Activated T-helper 1 cell treated with Interleukin-2 at 50 U/mL for 16 hours (primary cell): ENCODE results near the gene CYP26B1.

ENCODE experiments used
- DNase-seq: peaks from one replicate; pipeline ENCODE4 v3.0.0-alpha.2; 2020; ENCODE audit warnings: low read depth

Gene CYP26B1

GRCh38 chr2:72129681-72130340 is 17.9 kb downstream of the CYP26B1 start:
- no peak for DNase-seq

GRCh38 chr2:72128843-72129227 is 18.8 kb downstream of the CYP26B1 start:
- DNase-seq = no peak

GRCh38 chr2:72128059-72128842 is 19.4 kb downstream of the CYP26B1 start:
- DNase-seq = no peak

GRCh38 chr2:72127401-72128058 is 20.1 kb downstream of the CYP26B1 start:
- DNase-seq = no peak

GRCh38 chr2:72126186-72127100 is 21.2 kb downstream of the CYP26B1 start:
- DNase-seq = no peak

- no peak for DNase-seq
Measured at GRCh38 chr2:72124376-72124775, 23.3 kb downstream of the CYP26B1 start.

- no peak for DNase-seq
Measured at GRCh38 chr2:72121153-72121552, 26.5 kb downstream of the CYP26B1 start.

GRCh38 chr2:72118951-72119350 is 28.7 kb downstream of the CYP26B1 start:
- DNase-seq = no peak

GRCh38 chr2:72118386-72118785 is 29.3 kb downstream of the CYP26B1 start:
- DNase-seq = no peak

GRCh38 chr2:72117718-72118117 is 29.9 kb downstream of the CYP26B1 start:
- no peak for DNase-seq

- DNase-seq = no peak
Measured at GRCh38 chr2:72117029-72117428, 30.6 kb downstream of the CYP26B1 start.

GRCh38 chr2:72116081-72116533 is 31.6 kb downstream of the CYP26B1 start:
- no peak for DNase-seq

- DNase-seq = no peak
Measured at GRCh38 chr2:72115110-72116080, 32.3 kb downstream of the CYP26B1 start.

GRCh38 chr2:72114693-72115051 is 33.0 kb downstream of the CYP26B1 start:
- no peak for DNase-seq

GRCh38 chr2:72113847-72114692 is 33.6 kb downstream of the CYP26B1 start:
- DNase-seq = no peak

- no peak for DNase-seq
Measured at GRCh38 chr2:72112981-72113846, 34.4 kb downstream of the CYP26B1 start.

GRCh38 chr2:72112401-72112800 is 35.3 kb downstream of the CYP26B1 start:
- no peak for DNase-seq

GRCh38 chr2:72111061-72111460 is 36.6 kb downstream of the CYP26B1 start:
- no peak for DNase-seq

- DNase-seq = no peak
Measured at GRCh38 chr2:72109904-72110303, 37.8 kb downstream of the CYP26B1 start.
